ENCODE results near the gene DES. TPM values are rescaled to one million over a fixed set of nuclear protein-coding genes. Genes with fewer than 3 reads are reported as not detected.

The DES gene
- total and polyA plus RNA-seq, 2 of the 4 experiments (the other 2 are of a cell fraction), result 4.3 to 4.9 TPM

DNA sequence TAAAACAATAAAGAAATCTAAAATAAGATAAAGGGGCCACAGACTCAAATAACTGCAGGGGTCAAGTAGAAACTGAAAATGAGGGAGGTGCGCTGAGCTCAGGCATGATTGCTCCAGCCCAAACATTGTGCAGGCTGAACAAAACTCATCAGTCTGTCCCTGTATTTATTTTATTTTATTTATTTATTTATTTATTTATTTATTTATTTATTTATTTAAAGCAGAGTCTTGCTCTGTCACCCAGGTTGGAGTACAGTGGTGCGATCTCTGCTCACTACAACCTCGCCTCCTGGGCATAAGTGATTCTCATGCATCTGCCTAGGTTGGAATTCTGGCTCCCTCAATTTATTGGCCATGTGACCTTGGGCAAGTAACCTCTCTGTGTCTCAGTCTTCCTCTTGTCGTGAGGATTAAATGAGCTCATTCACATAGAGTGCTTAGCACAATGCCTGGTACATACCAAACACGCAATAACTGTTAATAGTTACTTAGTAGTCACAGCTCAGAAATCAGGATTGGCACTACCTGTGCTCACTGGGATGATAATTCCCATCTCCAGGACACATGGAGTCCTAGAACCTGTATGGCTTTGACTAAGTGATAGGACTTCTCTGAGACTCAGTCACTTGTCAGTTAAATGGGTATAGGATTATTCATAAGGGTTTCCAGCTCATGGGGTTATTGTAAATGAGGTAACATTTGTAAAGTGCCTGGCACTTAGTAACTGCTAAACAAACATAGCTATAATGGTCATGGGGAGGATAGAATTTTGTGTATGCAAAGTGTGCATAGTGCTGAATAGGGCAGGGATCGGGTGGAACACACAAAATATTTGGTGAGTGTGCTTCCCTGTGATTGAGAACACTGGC is 22.4 kb downstream of the DES start:
- Histone ChIP-seq H4K20me1 (ENCODE audit: insufficient read depth, low read length) (no peaks in the 10 kb centered on the region), H3K27ac (ENCODE audit: insufficient read depth, low read length) (no peak overlapping the region), H4K91ac (ENCODE audit: insufficient read depth, low read depth, low read length) (peak overlapping the region; percentile 88; the same call in 1 of the 2 replicates), H2BK120ac (ENCODE audit: low read depth, low read length) (no peak overlapping the region), H3K56ac (ENCODE audit: extremely low read depth, insufficient read depth, low read length) (no peak overlapping the region), H3K9ac (ENCODE audit: low read depth, low read length) (peak overlapping the region; percentile 7), H3K23ac (ENCODE audit: low read depth, low read length) (no peak overlapping the region), H2AFZ (replicated peaks; ENCODE audit: low read length, poor library complexity) (peak overlapping the region; percentile 86), H2BK15ac (ENCODE audit: low read depth, low read length) (peak overlapping the region; percentile 2; the same call in 1 of the 3 replicates), H4K5ac (ENCODE audit: low read depth, low read length) (peak overlapping the region; percentile 83), H2AK5ac (ENCODE audit: low read depth, low read length) (peak overlapping the region; percentile 95; the same call in 1 of the 2 replicates), H3K9me1 (ENCODE audit: insufficient read depth, low read length) (peaks cover 15% of the 10 kb centered on the region), H2BK20ac (ENCODE audit: low read depth, low read length) (no peak overlapping the region), H3K27me3 (ENCODE audit: control insufficient read depth, insufficient read depth, low read length) (no peaks in the 10 kb centered on the region; the same call in 1 of the 2 replicates), H3K4ac (ENCODE audit: low read depth, low read length) (peak overlapping the region; percentile 93), H3K79me1 (ENCODE audit: low read depth in 1 of 2, low read length in 2 of 2) (peaks cover 18 to 24% of the 10 kb centered on the region in 2 experiments), H3K36me3 (ENCODE audit: control insufficient read depth, insufficient read depth, low read length) (peaks cover 12% of the 10 kb centered on the region; the same call in 1 of the 2 replicates), H2AK9ac (replicated peaks; ENCODE audit: low read depth, low read length, poor library complexity) (peak overlapping the region; percentile 16), H3K4me2 (ENCODE audit: low read depth, low read length) (peak overlapping the region; percentile 96), H2BK5ac (ENCODE audit: low read depth, low read length, poor library complexity, severe bottlenecking) (peak overlapping the region; percentile 56), H3K4me1 (ENCODE audit: control insufficient read depth, insufficient read depth, low read length) (peaks cover 24% of the 10 kb centered on the region), H3K4me3 (ENCODE audit: insufficient read depth, low read depth, low read length) (no peak overlapping the region), H3K9me3 (ENCODE audit: control insufficient read depth, insufficient read depth, low read length) (no peaks in the 10 kb centered on the region), H3K14ac (replicated peaks; ENCODE audit: low read depth, low read length) (no peak overlapping the region), H3K18ac (ENCODE audit: low read depth, low read length) (peak overlapping the region; percentile 5; the same call in 1 of the 2 replicates), H4K8ac (ENCODE audit: low read depth in 2 of 2, low read length in 2 of 2) (peak overlapping the region; percentile 90 to 94; a peak in 3 of 4 replicates)
- in situ Hi-C loops (cut with MboI; ENCODE audit: low sequenced_read_pairs), result no loop called here
- no TSS peak for BruUV-seq (replicated peaks)
- ChIA-PET CTCF (interaction anchor here (1.1 to 1.9 kb wide), 2 partner anchors 19 to 89 kb away, joined by 5 to 6 read pairs; no protein-coding TSS in a partner anchor), POLR2A (ENCODE audit: unreplicated experiment) (no interaction called here)
- ATAC-seq (ENCODE audit: low read depth), result peak; percentile 7; the same call in 1 of the 2 replicates
- dilution Hi-C loops (cut with HindIII; ENCODE audit: low sequenced_read_pairs, unreplicated experiment), result no loop called here
- WGBS, 2 experiments (ENCODE audit: extremely low coverage in 2 of 2, insufficient read length in 1 of 2), result 96% methylated on average over 3 of the region's 6 CpGs; no CpG with 5 or more reads in 1 of the 2 experiments
- no peak for TF ChIP-seq CEBPB (IDR thresholded peaks at IDR 0.05; ENCODE audit: low read depth, low read length)
- TF ChIP-seq, protein P1, sequence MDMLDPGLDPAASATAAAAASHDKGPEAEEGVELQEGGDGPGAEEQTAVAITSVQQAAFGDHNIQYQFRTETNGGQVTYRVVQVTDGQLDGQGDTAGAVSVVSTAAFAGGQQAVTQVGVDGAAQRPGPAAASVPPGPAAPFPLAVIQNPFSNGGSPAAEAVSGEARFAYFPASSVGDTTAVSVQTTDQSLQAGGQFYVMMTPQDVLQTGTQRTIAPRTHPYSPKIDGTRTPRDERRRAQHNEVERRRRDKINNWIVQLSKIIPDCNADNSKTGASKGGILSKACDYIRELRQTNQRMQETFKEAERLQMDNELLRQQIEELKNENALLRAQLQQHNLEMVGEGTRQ (IDR thresholded peaks at IDR 0.05; ENCODE audit: low read depth, low read length), result peak; percentile 15; the same call in 1 of the 2 replicates
- peak; percentile 90 for TF ChIP-seq RCOR1 (IDR thresholded peaks at IDR 0.05; ENCODE audit: insufficient replicate concordance, low read length)
- intact Hi-C loops (cut with micrococcal nuclease), result no loop called here
- DNase-seq, result peak; percentile 25
